BLaER1 treated with 17β-estradiol and CSF1 and Interleukin-3, amounts not matched to agents 10 nM and 100 nM (cell line): ENCODE measurements around the gene LCN12.

Experiments
- H3K27ac ChIP-seq, 11 experiments: shearing (Covaris generic); formaldehyde crosslinking; 2 replicates each; pipeline ENCODE4 v1.8.1; 2022
- H3K27me3 ChIP-seq, 11 experiments: shearing (Covaris generic); formaldehyde crosslinking; 2 replicates each; pipeline ENCODE4 v1.8.1; 2022
- H3K36me3 ChIP-seq, 11 experiments: shearing (Covaris generic); formaldehyde crosslinking; 2 replicates each; pipeline ENCODE4 v1.8.1; 2022
- H3K4me1 ChIP-seq, 10 experiments: shearing (Covaris generic); formaldehyde crosslinking; 2 replicates each; pipeline ENCODE4 v1.8.1; 2022
- H3K4me2 ChIP-seq, 11 experiments: shearing (Covaris generic); formaldehyde crosslinking; 2 replicates each; pipeline ENCODE4 v1.8.1; 2022
- H3K4me3 ChIP-seq, 10 experiments: shearing (Covaris generic); formaldehyde crosslinking; 2 replicates each; pipeline ENCODE4 v1.8.1; 2022
- H3K9ac ChIP-seq, 11 experiments: shearing (Covaris generic); formaldehyde crosslinking; 2 replicates each; pipeline ENCODE4 v1.8.1; 2022
- H3K9me3 ChIP-seq, 11 experiments: shearing (Covaris generic); formaldehyde crosslinking; replicated peaks in 1 of 11; 2 replicates each; pipeline ENCODE4 v1.8.1; 2022
- H4K20me1 ChIP-seq, 11 experiments: shearing (Covaris generic); formaldehyde crosslinking; 2 replicates each; pipeline ENCODE4 v1.8.1; 2022
- Cebpa-rat ChIP-seq, 11 experiments: shearing (Covaris generic); IDR thresholded peaks; 2 replicates each; pipeline ENCODE4 v1.8.1; 2022

The LCN12 gene

GRCh38 chr9:136925414-136926153, 26.5 kb upstream of the LCN12 start:
- H3K9ac ChIP-seq = no peak overlapping the region; a peak in 1 of 22 replicates
- no peak overlapping the region for H3K4me2 ChIP-seq
- H3K27me3 ChIP-seq = no peaks in the 10 kb centered on the region
- H3K36me3 ChIP-seq = peaks cover 49 to 99% (median 86%) of the 10 kb centered on the region in 11 experiments
- H4K20me1 ChIP-seq = peaks cover 0 to 56% (median 26%) of the 10 kb centered on the region in 11 experiments; a peak in 14 of 22 replicates
- no peak for TF ChIP-seq Cebpa-rat (IDR thresholded peaks at IDR 0.05)
- no peak overlapping the region for H3K27ac ChIP-seq
- no peak overlapping the region for H3K4me3 ChIP-seq
- H3K4me1 ChIP-seq = peaks cover 0 to 15% (median 8%) of the 10 kb centered on the region in 10 experiments; a peak in 10 of 20 replicates
- H3K9me3 ChIP-seq = no peaks in the 10 kb centered on the region

DNA sequence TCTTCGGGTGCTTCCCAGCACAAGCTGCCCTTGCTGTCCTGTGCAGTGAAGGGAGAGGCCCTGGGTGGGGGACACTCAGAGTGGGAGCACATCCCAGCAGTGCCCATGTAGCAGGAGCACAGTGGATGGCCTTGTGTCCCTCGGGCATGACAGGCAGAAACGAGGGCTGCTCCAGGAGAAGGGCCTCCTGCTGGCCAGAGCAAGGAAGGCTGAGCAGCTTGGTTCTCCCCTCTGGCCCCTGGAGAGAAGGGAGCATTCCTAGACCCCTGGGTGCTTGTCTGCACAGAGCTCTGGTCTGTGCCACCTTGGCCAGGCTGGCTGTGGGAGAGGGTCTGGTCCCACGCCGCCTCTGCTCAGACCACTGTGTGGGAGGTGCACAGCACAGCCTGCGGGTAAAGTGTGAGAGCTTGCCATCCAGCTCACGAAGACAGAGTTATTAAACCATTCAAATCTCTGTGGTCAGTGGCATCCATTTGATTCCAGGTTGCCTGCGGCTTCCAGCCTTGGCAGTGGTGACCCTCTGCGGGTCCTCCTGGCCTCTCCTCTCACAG, 25.8 kb upstream of the LCN12 start:
- Histone ChIP-seq H3K4me3 (no peak overlapping the region), H3K4me2 (no peak overlapping the region), H3K27ac (no peak overlapping the region), H3K9ac (no peak overlapping the region), H3K4me1 (peaks cover 0 to 15% (median 8%) of the 10 kb centered on the region in 10 experiments; a peak in 10 of 20 replicates), H4K20me1 (peaks cover 0 to 56% (median 21%) of the 10 kb centered on the region in 11 experiments; a peak in 14 of 22 replicates), H3K9me3 (0 out of 22 replicates have a peak, but pooled peaks cover 0 to 3% (median 0%) of the 10 kb centered on the region in 11 experiments), H3K36me3 (peaks cover 43 to 99% (median 86%) of the 10 kb centered on the region in 11 experiments), H3K27me3 (no peaks in the 10 kb centered on the region)
- TF ChIP-seq Cebpa-rat (IDR thresholded peaks at IDR 0.05) = no peak

DNA sequence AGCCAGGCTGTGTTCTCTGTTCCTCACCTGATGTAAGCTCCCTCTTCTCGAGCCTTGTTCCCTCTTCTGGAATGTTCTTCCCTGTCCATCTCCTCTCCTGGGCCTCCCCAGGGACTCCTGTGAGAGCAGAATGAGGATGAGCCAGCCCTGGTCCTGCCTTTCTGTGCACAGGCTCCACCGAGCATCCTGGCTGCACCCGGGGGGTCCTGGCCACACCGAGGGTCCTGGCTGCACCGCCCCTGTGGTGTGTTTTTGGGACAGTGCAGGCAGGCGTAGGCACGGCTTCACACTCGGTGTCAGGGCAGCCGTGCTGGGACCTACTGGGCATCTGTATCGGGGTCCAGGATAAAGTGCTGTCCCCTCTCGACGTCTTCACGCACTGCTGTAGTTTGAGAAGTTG, 25.3 kb upstream of the LCN12 start:
- Histone ChIP-seq H3K36me3 (peaks cover 41 to 100% (median 87%) of the 10 kb centered on the region in 11 experiments), H3K9ac (no peak overlapping the region), H3K4me3 (no peak overlapping the region), H3K4me2 (no peak overlapping the region), H3K4me1 (peaks cover 0 to 15% (median 8%) of the 10 kb centered on the region in 10 experiments; a peak in 10 of 20 replicates), H4K20me1 (peaks cover 0 to 55% (median 21%) of the 10 kb centered on the region in 11 experiments; a peak in 14 of 22 replicates), H3K27ac (no peak overlapping the region), H3K9me3 (0 out of 22 replicates have a peak, but pooled peaks cover 0 to 4% (median 0%) of the 10 kb centered on the region in 11 experiments), H3K27me3 (no peaks in the 10 kb centered on the region)
- no peak for TF ChIP-seq Cebpa-rat (IDR thresholded peaks at IDR 0.05)

- Histone ChIP-seq H3K27ac (peak overlapping the region in 1 of 11 experiments; percentile 28; a peak in 1 of 22 replicates), H3K36me3 (peaks cover 35 to 99% (median 81%) of the 10 kb centered on the region in 11 experiments), H3K4me1 (peaks cover 0 to 23% (median 8%) of the 10 kb centered on the region in 10 experiments; a peak in 10 of 20 replicates)
These were observed 24.5 kb upstream of the LCN12 start for GRCh38 chr9:136927343-136928271.

GRCh38 chr9:136928591-136928990, 23.5 kb upstream of the LCN12 start:
- H3K27ac ChIP-seq = peak overlapping the region in 1 of 11 experiments; percentile 28; a peak in 1 of 22 replicates
- H3K36me3 ChIP-seq = peaks cover 30 to 97% (median 76%) of the 10 kb centered on the region in 11 experiments
- no peaks in the 10 kb centered on the region for H3K27me3 ChIP-seq
- H4K20me1 ChIP-seq = peaks cover 0 to 40% (median 21%) of the 10 kb centered on the region in 11 experiments; a peak in 14 of 22 replicates
- H3K9me3 ChIP-seq = 0 out of 22 replicates have a peak, but pooled peaks cover 0 to 4% (median 0%) of the 10 kb centered on the region in 11 experiments
- no peak overlapping the region; a peak in 1 of 22 replicates for H3K9ac ChIP-seq
- H3K4me3 ChIP-seq = no peak overlapping the region
- peak overlapping the region in 3 of 11 experiments; percentile 17 to 34 (median 33); a peak in 4 of 22 replicates for H3K4me2 ChIP-seq
- TF ChIP-seq Cebpa-rat (IDR thresholded peaks at IDR 0.05) = no peak
- peaks cover 0 to 33% (median 8%) of the 10 kb centered on the region in 10 experiments; a peak in 10 of 20 replicates for H3K4me1 ChIP-seq

More at GRCh38 chr9:136927343-136928271, 24.5 kb upstream of the LCN12 start:
- Histone ChIP-seq H3K9me3 (0 out of 22 replicates have a peak, but pooled peaks cover 0 to 4% (median 0%) of the 10 kb centered on the region in 11 experiments), H3K4me3 (no peak overlapping the region), H3K9ac (no peak overlapping the region; a peak in 2 of 22 replicates), H4K20me1 (peaks cover 0 to 46% (median 21%) of the 10 kb centered on the region in 11 experiments; a peak in 14 of 22 replicates), H3K4me2 (peak overlapping the region in 2 of 11 experiments; percentile 17 to 34; a peak in 1 of 22 replicates), H3K27me3 (no peaks in the 10 kb centered on the region)
- no peak for TF ChIP-seq Cebpa-rat (IDR thresholded peaks at IDR 0.05)

- Histone ChIP-seq H3K27me3 (no peaks in the 10 kb centered on the region), H4K20me1 (peaks cover 0 to 39% (median 21%) of the 10 kb centered on the region in 11 experiments; a peak in 13 of 22 replicates), H3K9me3 (0 out of 22 replicates have a peak, but pooled peaks cover 0 to 4% (median 0%) of the 10 kb centered on the region in 11 experiments), H3K4me2 (no peak overlapping the region), H3K4me1 (peaks cover 0 to 47% (median 11%) of the 10 kb centered on the region in 10 experiments; a peak in 12 of 20 replicates), H3K4me3 (no peak overlapping the region), H3K27ac (no peak overlapping the region), H3K36me3 (peaks cover 20 to 96% (median 73%) of the 10 kb centered on the region in 11 experiments), H3K9ac (no peak overlapping the region)
- no peak for TF ChIP-seq Cebpa-rat (IDR thresholded peaks at IDR 0.05)
These were observed 22.1 kb upstream of the LCN12 start for GRCh38 chr9:136930014-136930413.

DNA sequence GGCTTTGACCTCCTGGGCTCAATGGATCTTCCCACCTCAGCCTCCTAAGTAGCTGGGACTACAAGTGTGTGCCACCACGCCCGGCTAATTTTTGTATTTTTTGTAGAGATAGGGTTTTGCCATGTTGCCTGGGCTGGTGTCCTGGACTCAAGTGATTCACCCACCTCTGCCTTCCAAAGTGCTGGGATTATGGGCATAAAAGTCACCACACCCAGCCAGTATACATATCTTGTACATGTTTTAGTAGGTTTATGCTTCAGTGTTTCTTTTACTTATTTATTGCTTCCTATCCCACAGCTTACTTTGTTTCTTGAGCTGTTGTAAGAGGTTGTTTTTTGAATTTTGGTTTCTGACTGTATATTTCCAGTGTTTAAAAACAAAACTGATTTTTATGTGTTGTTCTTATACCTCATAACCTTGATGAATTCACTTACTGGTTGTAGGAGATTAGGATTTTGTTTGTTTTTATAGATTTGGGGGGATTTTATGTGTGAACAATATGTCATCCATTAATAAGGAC, 20.4 kb upstream of the LCN12 start:
- H3K4me3 ChIP-seq = no peak overlapping the region
- H3K9me3 ChIP-seq = 0 out of 22 replicates have a peak, but pooled peaks cover 0 to 4% (median 0%) of the 10 kb centered on the region in 11 experiments
- H4K20me1 ChIP-seq = peaks cover 0 to 23% (median 10%) of the 10 kb centered on the region in 11 experiments; a peak in 12 of 22 replicates
- no peak overlapping the region for H3K9ac ChIP-seq
- TF ChIP-seq Cebpa-rat (IDR thresholded peaks at IDR 0.05) = no peak
- H3K36me3 ChIP-seq = peaks cover 5 to 81% (median 60%) of the 10 kb centered on the region in 11 experiments
- H3K27me3 ChIP-seq = no peaks in the 10 kb centered on the region
- peak overlapping the region in 2 of 11 experiments; percentile 20 to 27; a peak in 2 of 22 replicates for H3K27ac ChIP-seq
- H3K4me2 ChIP-seq = 0 out of 22 replicates have a peak overlapping the region, but pooled peaks of 1 of the 11 experiments have one; percentile 3
- H3K4me1 ChIP-seq = peaks cover 0 to 64% (median 19%) of the 10 kb centered on the region in 10 experiments; a peak in 14 of 20 replicates
